ENCODE measurements around the gene CACNG3. TPM values are rescaled to one million over a fixed set of nuclear protein-coding genes. Genes with fewer than 3 reads are reported as not detected.

The CACNG3 gene
- total and polyA plus RNA-seq, 3 experiments from 2014 or later: not detected

DNA sequence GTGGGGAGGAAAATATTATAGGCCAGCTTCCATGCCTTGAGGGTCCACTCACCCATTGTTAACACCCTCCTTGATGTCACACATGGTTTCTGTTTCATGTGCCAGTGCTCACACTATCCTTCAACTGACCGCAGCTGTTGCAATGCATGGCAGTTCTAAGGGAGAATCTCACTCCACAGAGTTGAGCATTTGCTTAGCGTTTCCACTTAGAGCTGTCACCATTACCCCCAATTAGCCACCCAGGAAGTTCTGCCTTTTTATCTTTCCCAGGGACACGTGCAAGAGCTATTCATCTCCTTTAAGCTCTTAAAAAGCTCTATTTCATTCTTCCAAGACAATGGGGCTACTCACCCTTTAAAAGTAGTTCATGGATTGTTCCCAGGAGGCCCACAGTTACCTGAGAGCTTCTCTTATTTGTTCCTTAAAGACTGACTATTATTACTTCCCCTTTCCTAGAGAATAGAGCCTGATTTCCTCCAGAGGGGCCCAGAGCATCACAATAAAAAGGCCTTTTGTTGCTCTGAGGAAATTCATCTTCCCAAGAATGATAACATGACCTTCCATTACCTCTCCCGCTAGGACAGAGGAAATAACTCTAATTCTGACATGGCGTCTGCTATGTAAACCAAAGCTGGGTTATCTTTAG, 126.8 kb downstream of the CACNG3 start:
- POLR2A ChIA-PET: no interaction called here
- Histone ChIP-seq H3K27ac (ENCODE audit: low read depth, low read length) (no peak overlapping the region), H3K36me3 (ENCODE audit: insufficient read depth, low read length) (no peaks in the 10 kb centered on the region), H3K4me3 (ENCODE audit: low read length) (no peak overlapping the region), H3K4me1 (ENCODE audit: insufficient read depth, low read length) (no peaks in the 10 kb centered on the region), H3K27me3 (ENCODE audit: insufficient read depth, low read length, poor library complexity, severe bottlenecking) (no peaks in the 10 kb centered on the region), H3K9me3 (ENCODE audit: low read length) (no peaks in the 10 kb centered on the region)
- Mint-ChIP-seq H3K4me1 (no peaks in the 10 kb centered on the region), H3K36me3 (peaks cover 0 to 20% (median 4%) of the 10 kb centered on the region in 3 donors), H3K4me3 (no peak overlapping the region), H3K9me3 (peaks cover 23 to 36% (median 31%) of the 10 kb centered on the region in 5 donors), H3K27ac (no peak overlapping the region), H3K27me3 (peaks cover 14 to 32% of the 10 kb centered on the region in 2 donors)
- CTCF ChIA-PET: no interaction called here
- DNase-seq: no peak

DNA sequence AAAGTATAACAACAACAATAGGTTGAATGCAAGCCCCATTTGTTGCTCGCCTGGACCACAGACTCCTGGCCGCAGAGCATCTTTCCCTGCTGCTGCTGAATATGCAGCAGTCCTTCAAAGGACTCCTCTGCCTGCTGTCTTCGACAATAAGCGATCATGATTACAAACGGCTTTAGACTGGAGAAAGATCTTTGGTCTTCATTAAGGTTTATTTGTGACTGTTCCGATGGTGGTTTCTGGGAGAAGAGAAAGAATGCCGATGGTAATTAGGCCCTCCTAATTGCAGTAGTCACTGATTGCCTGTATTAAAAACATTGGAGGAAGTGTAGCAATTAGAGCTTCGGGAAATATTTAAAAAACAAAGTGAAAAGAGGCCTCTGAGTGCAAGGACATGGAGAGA, 138.2 kb downstream of the CACNG3 start:
- Mint-ChIP-seq H3K27ac (no peak overlapping the region), H3K36me3 (no peaks in the 10 kb centered on the region), H3K4me1 (no peaks in the 10 kb centered on the region), H3K4me3 (no peak overlapping the region), H3K9me3 (peaks cover 0 to under 1% (median 0%) of the 10 kb centered on the region in 5 donors), H3K27me3 (peaks cover 20 to 53% of the 10 kb centered on the region in 2 donors)
- ChIA-PET CTCF (no interaction called here), POLR2A (no interaction called here)
- Histone ChIP-seq H3K36me3 (ENCODE audit: insufficient read depth, low read length) (no peaks in the 10 kb centered on the region), H3K4me3 (ENCODE audit: low read length) (no peak overlapping the region), H3K9me3 (ENCODE audit: low read length) (no peaks in the 10 kb centered on the region), H3K4me1 (ENCODE audit: insufficient read depth, low read length) (no peaks in the 10 kb centered on the region), H3K27ac (ENCODE audit: low read depth, low read length) (no peak overlapping the region), H3K27me3 (ENCODE audit: insufficient read depth, low read length, poor library complexity, severe bottlenecking) (no peaks in the 10 kb centered on the region)
- no peak for DNase-seq

DNA sequence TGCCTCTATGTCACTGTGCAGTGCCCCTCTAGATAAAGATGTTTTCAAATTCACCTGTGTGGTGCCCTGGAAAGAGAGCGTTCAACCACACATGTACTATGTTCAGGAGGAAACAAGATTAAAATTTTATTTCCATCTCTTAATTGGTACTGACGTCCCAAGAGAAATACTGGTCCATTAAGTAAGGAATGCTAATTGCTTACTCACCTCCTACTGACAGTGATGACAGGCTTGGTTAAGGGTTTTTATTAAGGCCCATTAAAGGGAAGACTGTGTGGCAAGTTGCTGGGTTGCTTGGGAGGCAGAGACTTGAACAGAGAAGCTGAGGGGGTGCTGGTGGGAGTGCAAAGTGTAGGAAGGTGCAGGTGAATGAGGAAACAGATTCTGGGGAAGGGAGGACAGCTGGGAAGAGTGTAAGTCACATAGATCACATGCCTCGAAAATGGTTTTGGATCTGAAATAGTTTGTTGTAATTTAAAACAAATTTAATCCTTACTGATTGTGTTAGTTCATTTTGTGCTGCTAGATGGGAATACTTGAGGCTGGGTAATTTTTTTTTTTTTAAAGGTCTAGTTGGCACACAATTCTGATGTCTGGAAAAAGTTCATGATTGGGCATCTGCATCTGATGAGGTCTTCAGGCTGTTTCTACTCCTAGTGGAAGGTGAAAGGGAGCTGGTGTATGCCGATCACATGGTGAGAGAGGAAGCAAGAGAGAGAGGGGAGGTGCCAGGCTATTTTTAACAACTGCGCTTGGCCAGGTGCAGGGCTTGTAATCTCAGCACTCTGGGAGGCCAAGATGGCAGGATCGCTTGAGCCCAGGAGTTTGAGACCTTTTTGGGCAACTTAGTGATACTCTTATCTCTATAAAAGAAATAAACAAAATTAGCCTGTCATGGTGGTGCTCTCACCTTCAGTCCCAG, 140.5 kb downstream of the CACNG3 start:
- H3K9me3 Mint-ChIP-seq: peaks cover 0 to 3% (median 0%) of the 10 kb centered on the region in 5 donors
- POLR2A ChIA-PET: no interaction called here

DNA sequence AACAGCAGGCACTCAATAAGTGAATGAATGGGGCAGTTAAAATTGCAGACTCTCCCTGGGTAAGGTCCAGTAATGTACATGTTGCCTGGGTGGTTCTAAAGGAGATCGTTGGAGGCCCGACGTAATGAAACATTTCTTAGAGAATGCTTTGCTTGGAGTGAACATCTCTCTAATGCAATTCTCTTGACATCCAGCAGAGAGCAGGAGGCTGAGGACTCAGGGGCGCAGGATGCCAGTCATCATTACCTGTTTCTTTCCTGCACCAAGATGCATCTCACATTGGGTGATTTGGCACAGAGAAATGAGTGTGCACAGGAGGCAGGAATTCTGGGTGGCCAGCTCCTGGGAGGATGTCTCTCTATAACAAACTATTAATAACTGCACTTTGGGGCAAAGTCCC, 152.9 kb downstream of the CACNG3 start:
- H3K4me1 ChIP-seq (ENCODE audit: insufficient read depth, low read length): no peaks in the 10 kb centered on the region
- H3K4me3 ChIP-seq (ENCODE audit: low read length): no peak overlapping the region
- no peaks in the 10 kb centered on the region for H3K27me3 ChIP-seq (ENCODE audit: insufficient read depth, low read length, poor library complexity, severe bottlenecking)
- H3K4me1 Mint-ChIP-seq: no peaks in the 10 kb centered on the region
- H3K36me3 Mint-ChIP-seq: no peaks in the 10 kb centered on the region
- DNase-seq: no peak
- H3K9me3 ChIP-seq (ENCODE audit: low read length): no peaks in the 10 kb centered on the region
- peaks cover 3 to 17% of the 10 kb centered on the region in 2 donors for H3K27me3 Mint-ChIP-seq
- H3K27ac ChIP-seq (ENCODE audit: low read depth, low read length): no peak overlapping the region
- CTCF ChIA-PET: interaction anchor here (0.6 kb wide), 1 partner anchor 50 kb away, joined by 3 read pairs; no protein-coding TSS in a partner anchor
- no peaks in the 10 kb centered on the region for H3K9me3 Mint-ChIP-seq
- POLR2A ChIA-PET: no interaction called here
- H3K36me3 ChIP-seq (ENCODE audit: insufficient read depth, low read length): no peaks in the 10 kb centered on the region
- H3K4me3 Mint-ChIP-seq: no peak overlapping the region
- H3K27ac Mint-ChIP-seq: peak overlapping the region in 1 of 8 donors; percentile 44

More for the DNA sequence above, 140.5 kb downstream of the CACNG3 start:
- Mint-ChIP-seq H3K27ac (no peak overlapping the region), H3K4me3 (no peak overlapping the region), H3K4me1 (no peaks in the 10 kb centered on the region), H3K27me3 (peaks cover 16 to 58% of the 10 kb centered on the region in 2 donors), H3K36me3 (no peaks in the 10 kb centered on the region)
- Histone ChIP-seq H3K4me1 (ENCODE audit: insufficient read depth, low read length) (no peaks in the 10 kb centered on the region), H3K36me3 (ENCODE audit: insufficient read depth, low read length) (no peaks in the 10 kb centered on the region), H3K4me3 (ENCODE audit: low read length) (no peak overlapping the region), H3K27me3 (ENCODE audit: insufficient read depth, low read length, poor library complexity, severe bottlenecking) (no peaks in the 10 kb centered on the region), H3K9me3 (ENCODE audit: low read length) (no peaks in the 10 kb centered on the region), H3K27ac (ENCODE audit: low read depth, low read length) (no peak overlapping the region)
- DNase-seq: no peak
- CTCF ChIA-PET: no interaction called here

Data from CD8-positive, alpha-beta memory T cell (primary cell).